Fibroblast of peridontal ligament (primary cell): Measurements from ENCODE around the gene RPL28.

ENCODE experiments used
- DNase-seq: peaks from one replicate; pipeline ENCODE4 v3.0.0-alpha.2; 2010; ENCODE audit errors: extremely low read depth

RPL28 gene

DNA sequence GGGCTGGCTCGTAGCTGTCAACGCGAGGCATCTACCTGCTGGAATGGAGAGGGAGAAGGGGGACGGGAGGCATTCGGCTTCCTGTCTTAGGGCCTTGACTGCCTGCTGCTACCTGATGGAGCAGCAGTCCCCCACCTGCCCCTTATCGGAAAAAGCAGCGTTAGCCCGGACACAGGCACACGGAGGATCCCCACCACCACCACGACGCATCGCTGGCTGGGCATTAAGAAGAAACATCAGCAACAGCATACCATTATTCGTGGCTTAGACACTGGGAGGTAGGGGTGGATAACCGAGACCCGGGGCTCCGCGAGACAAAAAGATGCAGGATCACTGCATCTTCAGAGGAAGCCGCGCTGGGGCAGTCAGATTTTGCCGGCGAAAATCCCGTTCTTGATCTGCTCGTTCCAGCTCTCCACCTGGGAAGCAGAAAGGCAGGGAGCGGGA is 32.4 kb upstream of the RPL28 start:
- DNase-seq = no peak

DNA sequence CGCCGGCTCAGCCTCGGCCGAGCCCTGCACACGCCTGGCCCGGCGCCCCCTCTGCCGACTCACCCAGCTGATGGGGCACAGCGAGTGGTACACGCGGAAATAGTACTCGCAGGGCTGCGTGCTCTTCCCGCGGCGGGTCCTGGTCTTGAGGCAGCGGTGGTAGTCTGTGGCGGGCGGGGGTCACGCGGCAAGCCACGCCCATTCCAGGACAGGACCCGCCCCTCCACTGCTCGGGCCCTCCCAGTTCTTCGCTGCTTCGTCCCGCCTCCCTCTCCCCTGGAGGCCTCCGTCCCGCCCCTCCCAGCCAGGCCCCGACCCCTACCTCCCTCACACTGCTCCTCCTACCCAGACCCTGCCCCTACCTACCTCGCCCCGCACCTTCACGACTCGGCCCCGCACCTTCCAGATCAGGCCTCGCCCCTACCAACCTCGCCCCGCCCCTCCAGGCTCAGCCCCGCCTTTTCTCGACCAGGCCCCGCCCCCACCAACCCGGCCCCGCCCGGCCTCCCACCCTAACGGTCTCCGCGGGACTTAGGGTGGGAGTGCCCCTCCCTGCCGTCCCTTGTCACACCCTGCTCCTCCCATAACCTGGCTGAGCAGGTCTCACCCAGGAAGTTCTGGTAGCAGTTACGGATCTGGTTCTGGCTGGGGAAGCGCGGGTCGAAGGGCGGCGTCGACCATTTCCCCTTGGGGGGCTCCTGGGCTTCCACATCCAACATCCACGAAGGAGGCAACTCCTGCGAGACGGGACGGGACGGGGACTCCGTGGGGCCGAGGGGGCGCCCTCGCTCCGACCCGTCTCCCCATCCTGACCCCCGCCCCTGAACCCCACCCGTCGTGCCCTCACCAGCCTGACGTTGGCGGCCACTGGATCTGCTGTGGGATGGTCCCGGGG is 31.7 kb upstream of the RPL28 start:
- DNase-seq = peak; percentile 18

DNA sequence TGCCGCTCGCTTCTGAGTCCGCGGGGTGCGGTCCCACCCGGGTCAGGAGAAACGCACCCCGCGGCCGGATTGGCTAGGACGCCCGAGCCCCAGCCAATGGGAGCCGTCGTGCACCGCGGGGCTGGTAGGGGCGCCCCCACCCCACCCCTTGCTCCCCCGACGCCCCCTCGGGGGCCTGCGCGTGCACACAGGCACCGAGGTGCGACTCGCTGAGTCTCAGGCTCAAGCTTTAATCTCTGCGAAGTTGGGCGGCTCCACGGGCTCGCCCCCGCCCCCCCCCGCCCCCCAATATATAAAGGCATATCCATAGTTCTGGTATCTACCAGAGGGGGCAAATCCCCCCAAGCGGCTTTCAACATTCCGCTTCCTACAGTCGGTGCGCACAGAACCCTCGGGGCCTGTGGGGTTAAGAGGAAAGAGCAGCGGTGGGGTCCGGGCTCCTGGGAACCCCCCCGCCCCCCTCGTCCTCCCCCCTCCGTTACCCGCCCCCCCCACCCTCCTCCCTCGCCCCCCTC is 31.0 kb upstream of the RPL28 start, which contains the start of gene COX6B2:
Gene COX6B2 (minus strand): TSS at position 22 of the 515 bp plus-strand sequence. CDS start 198 bp downstream, outside the sequence.
- DNase-seq = no peak

DNA sequence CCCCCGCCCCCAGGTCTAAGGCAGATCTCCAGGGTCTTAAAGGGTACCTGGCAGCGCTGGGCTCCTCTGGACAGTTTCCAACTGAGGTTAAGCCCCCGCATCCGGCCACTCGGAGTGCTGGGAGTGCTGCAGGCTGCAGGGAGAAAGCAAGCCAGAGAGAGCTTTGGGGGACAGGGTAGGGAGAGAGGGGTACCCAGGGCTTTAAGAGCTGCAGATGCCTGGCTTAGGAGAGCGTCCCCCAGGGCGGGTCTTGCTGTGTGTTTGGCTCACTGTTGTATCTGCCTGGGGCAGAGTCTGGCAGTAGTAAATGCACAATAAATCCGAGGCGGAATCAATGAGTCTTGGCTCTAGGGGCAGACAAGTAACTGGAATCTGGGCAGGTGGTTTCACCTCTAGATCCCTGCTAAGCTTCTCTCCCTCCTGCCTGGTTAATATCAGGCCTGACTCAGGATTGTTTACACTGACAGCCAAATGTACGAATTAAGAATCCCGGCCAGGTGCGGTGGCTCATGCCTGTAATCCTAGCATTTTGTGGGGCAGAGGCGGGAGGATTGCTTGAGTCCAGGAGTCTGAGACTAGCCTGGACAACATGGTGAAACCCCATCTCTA is 30.4 kb upstream of the RPL28 start:
- DNase-seq = no peak

DNA sequence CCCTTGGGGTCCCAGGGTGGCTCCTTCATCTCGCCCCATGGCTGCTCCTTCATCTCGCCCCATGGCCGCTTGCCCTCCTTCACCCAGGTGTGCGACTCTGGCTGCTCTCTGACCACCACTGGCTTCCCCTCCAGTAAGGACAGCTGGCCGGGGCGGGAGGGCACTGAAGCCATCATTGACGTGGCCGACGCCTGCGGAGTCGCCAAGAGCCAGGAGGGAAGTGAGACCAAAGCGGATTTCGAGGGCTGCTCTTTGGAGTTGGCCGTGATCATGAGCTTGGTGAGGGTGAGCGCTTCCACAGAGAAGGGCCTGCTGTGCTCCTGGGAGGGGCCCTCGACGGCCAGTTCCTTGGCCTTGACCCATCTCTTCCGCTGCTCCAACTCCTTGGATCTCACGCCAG is 27.2 kb upstream of the RPL28 start:
- DNase-seq = no peak

DNA sequence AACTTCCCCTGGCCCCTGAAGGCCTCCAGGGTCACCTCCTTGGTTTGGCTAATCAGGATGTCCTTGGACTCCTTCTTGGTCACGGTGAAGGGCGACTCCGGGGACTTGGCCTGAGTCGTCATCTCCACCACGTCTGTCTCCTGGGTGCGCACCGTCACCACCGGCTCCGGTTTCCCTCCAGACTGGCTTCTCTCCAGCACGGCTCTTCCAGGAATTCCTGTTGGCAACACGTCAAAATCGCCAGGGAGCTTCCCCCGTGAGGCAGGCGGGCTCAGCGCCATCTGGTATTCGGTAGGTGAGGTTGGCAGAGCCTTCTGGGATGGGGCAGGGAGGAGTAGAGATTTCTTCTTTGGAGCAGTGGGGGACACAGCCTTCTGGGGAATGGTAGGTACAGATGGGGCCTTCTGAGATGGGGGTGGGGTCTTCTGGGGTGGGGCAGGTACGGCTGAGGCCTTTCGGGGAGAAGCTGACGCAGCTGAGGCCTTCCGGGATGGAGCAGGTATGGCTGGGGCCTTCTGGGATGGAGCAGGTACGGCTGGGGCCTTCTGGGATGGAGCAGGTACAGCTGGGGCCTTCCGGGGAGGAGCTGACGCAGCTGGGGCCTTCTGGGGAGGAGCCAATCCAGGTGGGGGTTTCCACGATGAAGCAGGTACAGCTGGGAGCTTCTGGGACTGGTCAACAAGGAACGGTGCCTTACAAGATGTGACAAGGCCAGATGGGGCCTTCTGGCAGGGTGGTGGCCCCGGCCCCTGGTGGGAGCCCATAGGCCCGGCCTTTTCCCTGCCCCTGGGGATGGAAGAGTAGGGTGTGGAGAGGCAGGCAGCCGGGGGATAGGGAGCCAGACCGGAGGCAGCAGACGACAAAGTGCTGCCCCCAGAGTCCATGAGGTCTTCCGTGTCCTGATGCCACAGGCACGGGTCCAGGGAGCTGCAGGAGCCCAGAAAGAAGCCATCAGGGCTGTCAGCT is 26.5 kb upstream of the RPL28 start:
- no peak for DNase-seq

DNA sequence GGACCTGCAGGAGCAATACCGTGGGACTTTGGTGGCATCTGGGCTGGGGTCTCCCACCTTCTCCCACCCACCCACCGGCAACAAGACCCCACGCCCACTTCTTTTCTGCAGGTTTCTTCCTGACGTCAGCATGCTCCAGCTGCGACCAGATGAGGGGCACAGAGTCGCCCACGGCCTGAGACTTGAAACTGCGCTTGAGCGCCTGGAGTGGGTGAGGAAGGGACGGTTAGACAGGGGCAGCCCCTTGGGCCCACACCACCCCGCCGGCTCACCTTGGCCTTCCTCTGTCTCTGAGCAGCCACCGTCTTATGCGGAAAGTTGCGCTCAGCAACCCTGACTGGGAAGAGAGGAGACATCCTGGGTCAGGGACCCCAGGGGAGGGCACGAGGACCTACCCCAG is 24.8 kb upstream of the RPL28 start:
- DNase-seq = no peak

DNA sequence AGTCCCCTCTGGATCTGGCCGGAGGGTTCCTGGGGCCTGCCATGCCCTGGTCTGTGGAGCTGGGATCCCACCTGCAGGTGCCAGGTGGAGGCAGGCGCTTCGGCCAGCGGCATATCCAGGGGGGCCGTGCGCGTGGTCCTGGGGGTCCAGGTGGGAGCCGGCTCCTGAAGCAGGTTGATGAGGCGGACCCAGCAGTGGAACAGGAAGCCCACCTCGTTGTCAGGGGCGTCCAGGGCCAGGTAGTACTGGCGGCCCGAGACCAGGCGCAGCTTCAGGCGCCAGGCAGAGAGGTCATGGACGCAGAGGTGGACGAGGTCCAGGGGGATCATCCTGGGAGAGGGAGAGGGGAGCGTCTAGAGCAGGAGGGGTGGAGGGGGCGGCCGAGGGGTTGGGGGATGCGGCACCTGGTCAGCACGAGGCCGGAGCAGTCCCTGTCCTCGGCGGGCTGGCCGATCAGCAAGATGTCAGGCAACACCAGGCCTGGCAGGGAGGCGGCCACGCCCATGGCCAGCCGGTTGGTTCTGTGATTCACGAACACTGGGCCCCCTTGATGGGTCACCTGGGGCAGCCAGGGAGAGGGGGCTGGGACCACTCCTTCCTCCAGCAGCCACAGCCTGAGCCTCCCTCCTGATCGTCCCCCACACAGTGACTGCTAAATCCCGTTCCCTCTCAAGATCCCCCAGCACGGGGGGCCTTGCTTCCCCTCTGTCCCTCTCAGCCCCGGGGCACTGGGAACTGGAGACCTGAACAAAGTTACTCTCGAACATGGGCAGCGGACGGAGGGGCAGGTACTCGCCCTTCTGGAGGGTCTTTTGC is 23.4 kb upstream of the RPL28 start:
- DNase-seq = no peak

DNA sequence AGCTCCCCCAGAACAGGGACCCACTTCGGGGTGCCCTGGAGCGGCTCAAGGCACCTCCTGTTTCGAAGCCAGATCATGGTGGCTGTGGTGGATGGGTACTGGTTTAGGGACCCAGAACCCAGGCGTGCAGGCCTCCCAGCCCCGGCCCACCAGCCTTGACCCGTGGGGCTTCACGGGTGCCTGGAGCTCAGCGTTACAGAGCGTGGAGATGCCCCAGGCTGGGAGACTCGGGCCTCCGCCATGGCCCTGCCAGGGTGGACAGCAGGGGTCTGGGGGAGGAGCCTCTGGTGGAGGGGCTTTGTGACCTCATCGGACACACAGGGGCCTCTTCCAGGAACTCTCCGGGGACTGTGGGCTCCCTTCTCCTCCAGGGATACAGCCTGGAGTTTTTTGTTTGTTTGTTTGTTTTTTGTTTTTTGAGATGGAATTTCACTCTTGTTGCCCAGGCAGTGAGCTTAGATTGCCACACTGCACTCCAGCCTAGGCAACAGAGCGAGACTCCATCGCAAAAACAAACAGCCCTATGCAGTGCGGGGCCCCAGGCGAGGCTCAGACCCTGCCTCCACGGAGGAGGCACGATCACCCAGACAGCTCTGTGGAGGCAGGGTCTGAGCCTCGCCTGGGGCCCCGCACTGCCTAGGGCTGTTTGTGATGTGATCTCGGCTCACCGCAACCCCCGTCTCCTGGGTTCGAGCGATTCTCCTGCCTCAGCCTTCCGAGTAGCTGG is 22.6 kb upstream of the RPL28 start, which contains the start of gene GARIN5B:
Gene GARIN5B (minus strand): TSS at position 271 of the 727 bp plus-strand sequence. CDS start 194 bp downstream, at position 77.
- no peak for DNase-seq

DNA sequence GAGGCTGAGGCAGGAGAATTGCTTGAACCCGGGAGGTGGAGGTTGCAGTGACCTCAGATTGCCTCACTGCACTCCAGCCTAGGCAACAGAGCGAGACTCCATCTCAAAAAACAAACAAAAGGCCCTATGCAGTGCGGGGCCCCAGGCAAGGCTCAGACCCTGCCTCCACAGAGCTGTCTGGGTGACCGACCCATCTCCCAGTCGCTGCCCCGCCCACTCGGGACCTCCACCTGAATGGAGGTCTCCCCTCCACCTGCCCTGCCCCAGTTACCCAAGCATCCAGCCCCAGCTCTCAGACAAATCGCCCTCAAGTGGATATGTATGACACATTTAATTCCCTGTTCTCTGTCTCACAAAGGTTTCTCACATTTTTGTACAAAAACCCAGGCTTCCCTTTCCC is 20.5 kb upstream of the RPL28 start:
- DNase-seq = no peak

DNA sequence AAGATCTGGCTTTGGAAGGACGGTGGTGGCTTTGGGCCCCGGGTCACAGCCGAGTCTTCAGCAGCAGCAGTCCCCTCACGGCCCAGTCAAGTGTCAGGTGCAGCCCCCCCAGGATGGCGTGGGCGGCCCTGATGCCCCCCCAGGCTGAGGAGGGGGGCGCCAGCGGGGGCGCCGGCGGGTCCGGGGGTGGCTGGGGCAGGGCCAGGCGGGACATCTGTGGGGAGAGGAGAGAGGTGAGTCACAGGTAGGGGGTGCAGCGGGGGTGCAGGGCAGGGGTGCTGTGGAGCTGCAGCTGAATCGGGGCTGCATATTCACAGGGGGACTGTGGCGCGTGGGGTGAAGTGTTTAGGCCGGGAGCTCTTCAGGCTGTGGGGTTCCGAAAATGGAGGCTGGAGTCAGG is 19.8 kb upstream of the RPL28 start:
- DNase-seq = no peak

DNA sequence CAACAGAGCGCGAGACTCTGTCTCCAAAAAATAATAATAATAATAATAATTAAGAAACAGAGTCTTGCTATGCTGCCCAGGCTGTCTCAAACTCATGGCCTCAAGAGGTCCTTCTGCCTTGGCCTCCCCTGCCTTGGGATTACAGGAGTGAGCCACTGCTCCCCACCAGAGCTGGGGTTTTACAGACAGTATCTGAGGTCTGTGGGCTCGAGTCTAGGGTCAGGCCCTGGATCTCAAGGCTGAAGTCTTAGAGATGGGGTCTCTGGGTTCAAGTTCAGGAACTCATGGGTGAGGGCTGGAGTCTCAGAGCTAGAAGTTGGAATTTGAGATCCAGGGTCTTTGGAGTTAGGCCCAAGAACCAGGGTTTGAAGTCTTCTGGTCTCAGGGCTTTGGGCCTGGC is 18.9 kb upstream of the RPL28 start:
- DNase-seq = no peak

DNA sequence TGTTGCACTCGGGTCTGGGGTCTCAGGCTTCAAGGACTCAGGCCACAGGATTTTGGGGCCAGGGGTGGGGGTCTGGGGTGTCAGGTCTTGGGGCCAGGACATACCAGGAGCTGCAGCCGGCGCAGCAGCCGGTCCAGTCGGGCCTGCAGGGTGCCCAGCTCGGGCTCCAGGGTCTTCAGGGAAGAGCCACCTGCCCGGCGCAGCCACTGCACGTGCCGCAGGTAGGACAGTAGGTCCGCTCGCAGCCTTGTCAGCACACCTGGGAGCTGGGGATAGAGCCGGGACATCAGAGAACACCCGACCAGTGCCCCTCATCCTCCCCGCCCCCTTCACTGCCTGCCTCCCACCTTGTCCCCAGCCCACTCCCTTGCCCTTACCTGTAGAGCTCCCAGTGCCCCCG is 17.6 kb upstream of the RPL28 start:
- DNase-seq = no peak

DNA sequence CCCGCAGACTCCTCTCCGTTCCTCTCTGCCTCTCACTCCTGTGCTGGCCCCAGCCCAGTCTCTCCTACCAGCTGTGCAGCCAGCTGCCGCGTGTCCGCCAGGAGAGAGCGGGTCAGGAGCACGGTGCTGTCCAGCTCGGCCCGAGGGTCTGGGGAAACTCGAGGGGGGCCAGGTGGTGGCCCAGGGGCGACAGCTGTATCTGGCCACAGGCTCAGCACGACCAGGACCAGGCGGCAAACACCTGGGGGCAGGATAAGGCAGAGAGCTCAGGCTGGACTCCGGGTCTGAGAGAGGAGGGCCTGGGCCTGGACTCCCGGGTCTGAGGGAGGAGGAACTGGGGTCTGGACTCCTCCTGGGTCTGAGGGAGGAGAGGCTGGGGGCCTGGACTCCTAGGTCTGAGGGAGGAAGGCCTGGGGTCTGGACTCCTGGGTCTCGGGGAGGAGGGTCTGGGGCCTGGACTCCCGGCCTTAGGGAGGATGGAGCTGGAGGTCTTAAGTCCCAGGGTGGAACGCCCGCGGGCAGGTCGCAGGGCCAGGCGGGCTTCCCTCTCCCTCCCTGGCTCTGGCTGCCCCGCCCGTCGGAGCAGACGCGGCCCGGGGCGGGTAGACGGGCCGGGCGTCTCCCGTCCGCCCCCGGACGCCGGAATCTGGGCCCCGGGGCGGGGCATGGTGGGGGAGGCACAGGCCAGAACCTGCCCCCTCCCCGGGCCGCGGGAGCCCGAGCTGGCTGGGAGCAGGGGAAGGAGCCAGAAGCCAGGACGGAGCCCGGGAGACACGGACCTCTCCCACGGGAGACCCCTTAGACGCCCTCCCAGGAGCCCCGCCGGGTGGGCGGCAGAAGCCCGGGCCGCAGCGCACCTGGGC is 16.8 kb upstream of the RPL28 start:
- no peak for DNase-seq

DNA sequence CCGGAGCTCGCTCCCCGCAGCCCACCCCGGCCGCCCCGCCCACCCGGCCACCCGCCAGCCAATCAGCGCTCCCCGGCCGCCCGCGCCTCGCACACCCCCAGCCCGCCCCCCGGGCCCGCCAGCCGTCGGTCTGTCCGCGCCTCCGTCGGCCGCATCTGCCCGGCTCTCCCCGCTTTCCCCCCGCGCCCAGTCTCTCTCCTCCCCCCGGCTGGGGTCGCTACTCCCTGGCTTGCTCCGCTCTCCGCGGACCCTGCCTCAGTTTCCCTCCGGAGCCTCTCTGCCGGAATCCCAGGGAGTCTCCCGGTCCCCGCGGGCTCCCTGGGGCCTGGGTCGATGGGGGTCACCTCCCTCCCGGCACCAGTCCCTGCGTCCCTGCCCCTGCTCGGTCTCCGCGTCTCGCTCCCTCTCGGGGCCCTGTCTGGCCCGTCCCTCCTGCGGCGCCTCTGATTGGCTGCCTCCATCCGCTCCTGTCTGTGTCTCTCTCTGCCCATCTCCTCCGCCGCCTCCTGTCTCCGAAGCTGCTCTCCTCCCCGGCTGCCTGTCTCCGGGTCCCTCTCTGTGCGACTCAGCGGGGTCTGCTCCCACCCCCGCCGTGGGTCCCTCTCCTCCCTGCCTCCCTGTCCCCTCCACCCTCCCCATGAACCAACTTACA is 16.0 kb upstream of the RPL28 start:
- peak; percentile 53 for DNase-seq

DNA sequence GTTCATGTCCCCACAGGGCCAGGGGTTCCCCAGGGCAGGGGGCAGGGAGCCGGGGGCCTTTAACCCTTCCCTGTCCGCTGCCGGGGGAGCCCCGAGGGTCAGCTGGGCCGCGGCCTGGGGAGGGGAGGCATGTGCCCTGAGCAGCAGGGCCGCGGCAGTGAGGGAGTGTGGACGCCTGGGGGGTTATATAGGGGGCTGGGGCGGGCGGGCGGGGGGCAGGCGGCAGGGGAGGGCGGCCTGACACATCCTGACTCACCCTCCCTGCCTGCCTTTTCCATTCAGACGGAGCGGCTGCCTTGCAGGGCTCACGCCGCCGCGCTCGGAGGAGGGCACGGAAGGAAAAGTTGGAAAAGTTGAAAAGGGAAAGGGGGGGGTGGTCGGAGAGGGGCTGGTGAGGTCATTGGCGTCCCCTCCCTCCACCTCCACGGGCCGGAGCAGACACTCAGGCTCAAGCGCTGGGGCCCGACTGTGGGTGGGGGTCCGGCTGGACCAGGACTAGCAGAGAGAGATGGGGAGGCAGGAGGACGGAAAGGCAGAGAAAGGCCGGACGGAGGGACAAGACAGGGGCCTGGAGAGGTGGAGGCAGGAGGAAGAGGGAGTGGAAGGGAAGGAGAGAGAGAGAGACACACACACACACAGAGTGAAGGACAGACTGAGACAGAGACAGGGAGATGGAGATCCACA is 15.3 kb upstream of the RPL28 start, which contains the start of gene IL11:
Gene IL11 (minus strand): TSS at position 159 of the 684 bp plus-strand sequence. CDS start 153 bp downstream, at position 6.
- peak; percentile 25 for DNase-seq

DNA sequence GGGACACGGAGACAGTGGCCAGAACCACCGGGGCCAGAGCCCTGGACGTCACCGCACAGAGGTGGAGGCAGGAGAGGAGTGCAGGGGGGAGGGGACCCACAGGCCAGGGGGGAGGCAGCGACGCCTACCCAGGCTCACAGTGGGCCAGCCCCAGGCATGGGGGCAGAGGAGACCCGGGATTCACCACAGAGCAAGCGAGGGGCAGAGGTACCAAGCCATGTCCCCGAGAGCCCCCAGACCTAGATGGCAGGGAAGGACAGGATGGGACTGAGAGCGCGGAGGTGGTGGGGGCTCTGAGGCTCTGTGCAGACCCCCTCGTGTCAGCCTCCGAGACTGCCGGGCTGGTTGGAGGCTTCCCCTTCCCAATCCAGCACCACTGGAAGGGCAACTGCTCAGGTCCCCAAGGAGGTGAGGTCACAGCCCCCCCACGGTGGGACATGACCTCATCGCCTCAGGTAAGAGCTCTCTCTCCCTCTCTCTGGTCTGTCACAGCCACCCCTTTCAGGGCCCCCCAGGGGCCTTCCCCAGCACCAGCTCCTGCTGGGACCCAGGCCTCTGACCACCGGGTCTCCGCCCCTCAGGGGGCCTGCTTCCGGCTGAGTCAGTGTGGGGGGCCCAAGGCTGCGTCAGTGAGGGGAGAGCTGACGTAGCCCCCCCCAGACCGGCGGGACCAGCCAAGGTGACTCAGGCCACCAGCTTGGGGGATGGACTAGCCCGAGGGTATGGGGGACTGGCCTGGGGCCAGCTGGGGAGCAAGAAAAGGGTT is 13.2 kb upstream of the RPL28 start:
- no peak for DNase-seq
